ENCODE results near the gene ZNF468.

GRCh38 chr19:52891336-52891735, 33.9 kb upstream of the ZNF468 start:
- TF ChIP-seq, protein P1, sequence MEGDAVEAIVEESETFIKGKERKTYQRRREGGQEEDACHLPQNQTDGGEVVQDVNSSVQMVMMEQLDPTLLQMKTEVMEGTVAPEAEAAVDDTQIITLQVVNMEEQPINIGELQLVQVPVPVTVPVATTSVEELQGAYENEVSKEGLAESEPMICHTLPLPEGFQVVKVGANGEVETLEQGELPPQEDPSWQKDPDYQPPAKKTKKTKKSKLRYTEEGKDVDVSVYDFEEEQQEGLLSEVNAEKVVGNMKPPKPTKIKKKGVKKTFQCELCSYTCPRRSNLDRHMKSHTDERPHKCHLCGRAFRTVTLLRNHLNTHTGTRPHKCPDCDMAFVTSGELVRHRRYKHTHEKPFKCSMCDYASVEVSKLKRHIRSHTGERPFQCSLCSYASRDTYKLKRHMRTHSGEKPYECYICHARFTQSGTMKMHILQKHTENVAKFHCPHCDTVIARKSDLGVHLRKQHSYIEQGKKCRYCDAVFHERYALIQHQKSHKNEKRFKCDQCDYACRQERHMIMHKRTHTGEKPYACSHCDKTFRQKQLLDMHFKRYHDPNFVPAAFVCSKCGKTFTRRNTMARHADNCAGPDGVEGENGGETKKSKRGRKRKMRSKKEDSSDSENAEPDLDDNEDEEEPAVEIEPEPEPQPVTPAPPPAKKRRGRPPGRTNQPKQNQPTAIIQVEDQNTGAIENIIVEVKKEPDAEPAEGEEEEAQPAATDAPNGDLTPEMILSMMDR (IDR thresholded peaks at IDR 0.05) = no peak
- TF ChIP-seq POLR2A (IDR thresholded peaks at IDR 0.05) (no peak), EP300 (IDR thresholded peaks at IDR 0.05) (no peak)
